Measurements from ENCODE around the gene CLDN22. TPM values are rescaled to one million over a fixed set of nuclear protein-coding genes. Genes with fewer than 3 reads are reported as not detected.

CLDN22 gene
- total and polyA plus RNA-seq, 12 donors: not detected

- H3K36me3 ChIP-seq (replicated peaks in 1 of 2): peaks cover 0 to 10% of the 10 kb centered on the region in 2 donors
- DNase-seq: no peak
- intact Hi-C loops (cut with DNase I): no loop called here
Observed at GRCh38 chr4:183314806-183315205, 5.3 kb downstream of the CLDN22 start.

GRCh38 chr4:183314336-183314735, 5.7 kb downstream of the CLDN22 start:
- H3K4me3 ChIP-seq: no peak overlapping the region
- H3K4me1 ChIP-seq (replicated peaks in 1 of 2): no peaks in the 10 kb centered on the region
- no peak for DNase-seq
- H3K27ac ChIP-seq: no peak overlapping the region
- WGBS, 4 donors: 95 to 98% (median 97%) methylated on average over 15 of the region's 15 CpGs
- intact Hi-C loops (cut with DNase I): no loop called here
- H3K27me3 ChIP-seq: no peaks in the 10 kb centered on the region
- TF ChIP-seq CTCF (IDR thresholded peaks at IDR 0.05): no peak
- no peak for TF ChIP-seq POLR2A (IDR thresholded peaks at IDR 0.05)
- H3K9me3 ChIP-seq (replicated peaks in 1 of 3): no peaks in the 10 kb centered on the region
- peaks cover 0 to 10% of the 10 kb centered on the region in 2 donors for H3K36me3 ChIP-seq (replicated peaks in 1 of 2)

More at GRCh38 chr4:183314806-183315205, 5.3 kb downstream of the CLDN22 start:
- H3K27me3 ChIP-seq: no peaks in the 10 kb centered on the region
- no peak overlapping the region for H3K27ac ChIP-seq
- no peak for TF ChIP-seq POLR2A (IDR thresholded peaks at IDR 0.05)
- no peak for TF ChIP-seq CTCF (IDR thresholded peaks at IDR 0.05)
- 89 to 97% (median 93%) methylated on average over 9 of the region's 9 CpGs for WGBS, 4 donors
- no peak overlapping the region for H3K4me3 ChIP-seq
- H3K4me1 ChIP-seq (replicated peaks in 1 of 2): no peaks in the 10 kb centered on the region
- no peaks in the 10 kb centered on the region for H3K9me3 ChIP-seq (replicated peaks in 1 of 3)

GRCh38 chr4:183312841-183313240, 7.2 kb downstream of the CLDN22 start:
- H3K4me3 ChIP-seq: no peak overlapping the region
- H3K9me3 ChIP-seq (replicated peaks in 1 of 3): no peaks in the 10 kb centered on the region
- no peaks in the 10 kb centered on the region for H3K27me3 ChIP-seq
- H3K4me1 ChIP-seq (replicated peaks in 1 of 2): no peaks in the 10 kb centered on the region
- no peak for TF ChIP-seq CTCF (IDR thresholded peaks at IDR 0.05)
- no peak for TF ChIP-seq POLR2A (IDR thresholded peaks at IDR 0.05)
- DNase-seq: no peak
- WGBS, 4 donors: 82 to 89% (median 87%) methylated on average over 5 of the region's 5 CpGs
- peaks cover 0 to 10% of the 10 kb centered on the region in 2 donors for H3K36me3 ChIP-seq (replicated peaks in 1 of 2)
- intact Hi-C loops (cut with DNase I): no loop called here
- H3K27ac ChIP-seq: no peak overlapping the region

GRCh38 chr4:183306811-183307210, 13.3 kb downstream of the CLDN22 start:
- H3K27ac ChIP-seq: no peak overlapping the region
- no peaks in the 10 kb centered on the region for H3K36me3 ChIP-seq (replicated peaks in 1 of 2)
- TF ChIP-seq POLR2A (IDR thresholded peaks at IDR 0.05): no peak
- no peak for TF ChIP-seq CTCF (IDR thresholded peaks at IDR 0.05)
- DNase-seq: no peak
- intact Hi-C loops (cut with DNase I): no loop called here
- H3K9me3 ChIP-seq (replicated peaks in 1 of 3): no peaks in the 10 kb centered on the region
- no peak overlapping the region for H3K4me3 ChIP-seq
- 88 to 93% (median 89%) methylated on average over 3 of the region's 3 CpGs for WGBS, 4 donors
- no peaks in the 10 kb centered on the region for H3K27me3 ChIP-seq
- H3K4me1 ChIP-seq (replicated peaks in 1 of 2): no peaks in the 10 kb centered on the region
